Measurements from ENCODE around the gene PPFIBP1.

Gene PPFIBP1

DNA sequence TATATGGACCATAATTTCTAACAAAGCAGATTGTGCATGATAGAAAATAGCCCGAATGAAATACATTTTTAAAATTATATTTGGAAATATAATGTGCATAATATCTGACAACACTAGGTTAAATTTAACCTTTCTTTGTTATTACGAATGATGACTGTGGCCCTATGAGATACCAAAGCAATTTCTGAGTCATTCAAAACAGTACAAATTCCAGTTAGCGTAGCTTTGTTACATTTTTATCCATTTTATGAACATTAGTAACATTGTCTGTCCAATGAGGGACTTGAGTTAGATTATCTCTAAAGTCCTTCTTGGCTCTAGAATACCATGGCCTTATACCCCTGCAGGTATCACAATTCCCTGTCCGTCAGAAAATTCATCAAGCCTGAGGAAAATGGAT is 133.3 kb downstream of the PPFIBP1 start:
- Histone ChIP-seq H3K79me2 (no peaks in the 10 kb centered on the region), H3K4me3 (ENCODE audit: low read depth, low read length) (no peak overlapping the region), H3K27me3 (ENCODE audit: control insufficient read depth, insufficient read depth, low read length) (no peaks in the 10 kb centered on the region), H3K4me1 (no peaks in the 10 kb centered on the region), H3K27ac (no peak overlapping the region), H3K9me3 (ENCODE audit: control insufficient read depth, low read length) (no peaks in the 10 kb centered on the region), H2AFZ (no peak overlapping the region), H3K4me2 (ENCODE audit: low read length) (no peak overlapping the region), H3K36me3 (ENCODE audit: control insufficient read depth, insufficient read depth, low read length) (no peaks in the 10 kb centered on the region), H3K9ac (no peak overlapping the region)
- TF ChIP-seq, protein P1, sequence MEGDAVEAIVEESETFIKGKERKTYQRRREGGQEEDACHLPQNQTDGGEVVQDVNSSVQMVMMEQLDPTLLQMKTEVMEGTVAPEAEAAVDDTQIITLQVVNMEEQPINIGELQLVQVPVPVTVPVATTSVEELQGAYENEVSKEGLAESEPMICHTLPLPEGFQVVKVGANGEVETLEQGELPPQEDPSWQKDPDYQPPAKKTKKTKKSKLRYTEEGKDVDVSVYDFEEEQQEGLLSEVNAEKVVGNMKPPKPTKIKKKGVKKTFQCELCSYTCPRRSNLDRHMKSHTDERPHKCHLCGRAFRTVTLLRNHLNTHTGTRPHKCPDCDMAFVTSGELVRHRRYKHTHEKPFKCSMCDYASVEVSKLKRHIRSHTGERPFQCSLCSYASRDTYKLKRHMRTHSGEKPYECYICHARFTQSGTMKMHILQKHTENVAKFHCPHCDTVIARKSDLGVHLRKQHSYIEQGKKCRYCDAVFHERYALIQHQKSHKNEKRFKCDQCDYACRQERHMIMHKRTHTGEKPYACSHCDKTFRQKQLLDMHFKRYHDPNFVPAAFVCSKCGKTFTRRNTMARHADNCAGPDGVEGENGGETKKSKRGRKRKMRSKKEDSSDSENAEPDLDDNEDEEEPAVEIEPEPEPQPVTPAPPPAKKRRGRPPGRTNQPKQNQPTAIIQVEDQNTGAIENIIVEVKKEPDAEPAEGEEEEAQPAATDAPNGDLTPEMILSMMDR (IDR thresholded peaks at IDR 0.05): no peak

DNA sequence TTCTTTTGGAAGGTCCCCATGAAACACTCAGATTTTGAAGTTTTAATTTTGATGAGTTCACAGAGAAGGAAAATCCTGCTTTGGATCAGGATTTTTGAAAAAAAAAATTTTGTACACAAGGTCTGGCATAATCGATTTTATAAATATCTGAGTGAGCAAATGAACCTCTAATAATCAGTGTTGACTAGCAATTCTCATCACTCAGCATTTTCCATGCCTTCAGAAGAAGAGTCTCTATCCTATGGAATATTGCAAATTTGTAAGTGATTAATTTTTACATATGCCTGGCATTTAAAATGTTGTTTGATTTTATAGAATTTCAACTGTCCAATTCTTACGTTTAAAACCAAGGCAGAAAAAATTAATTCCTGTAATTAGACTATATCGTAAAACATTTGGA is 141.7 kb downstream of the PPFIBP1 start:
- Histone ChIP-seq H3K36me3 (ENCODE audit: control insufficient read depth, insufficient read depth, low read length) (no peaks in the 10 kb centered on the region), H3K4me3 (ENCODE audit: low read depth, low read length) (no peak overlapping the region), H3K27me3 (ENCODE audit: control insufficient read depth, insufficient read depth, low read length) (no peaks in the 10 kb centered on the region), H3K79me2 (no peaks in the 10 kb centered on the region), H2AFZ (no peak overlapping the region), H3K4me2 (ENCODE audit: low read length) (no peak overlapping the region), H3K27ac (no peak overlapping the region), H3K9ac (no peak overlapping the region), H3K4me1 (no peaks in the 10 kb centered on the region), H3K9me3 (ENCODE audit: control insufficient read depth, low read length) (no peaks in the 10 kb centered on the region)
- TF ChIP-seq, protein P1 (IDR thresholded peaks at IDR 0.05): no peak

DNA sequence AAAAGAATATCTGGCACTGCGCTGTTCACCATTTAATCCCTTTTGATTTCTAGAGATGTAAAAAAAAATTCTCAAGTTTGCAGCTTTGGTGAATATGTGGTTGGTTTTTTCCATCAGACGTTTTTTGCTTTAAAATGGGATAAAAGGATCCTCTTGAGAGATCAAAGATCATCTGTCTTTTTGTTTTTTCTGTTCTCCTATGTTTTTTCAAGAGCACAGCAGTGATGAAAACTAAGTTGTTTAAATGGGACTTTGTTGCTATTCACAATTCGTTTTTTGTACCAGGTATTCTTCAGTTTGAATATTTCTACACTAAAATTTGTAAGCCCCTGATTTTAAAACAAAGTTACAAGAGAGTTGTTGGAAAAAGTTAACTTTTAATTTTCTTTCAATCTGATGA is 142.5 kb downstream of the PPFIBP1 start:
- no peak overlapping the region for H3K4me3 ChIP-seq (ENCODE audit: low read depth, low read length)
- TF ChIP-seq, protein P1 (IDR thresholded peaks at IDR 0.05): no peak
- H3K4me2 ChIP-seq (ENCODE audit: low read length): no peak overlapping the region
- no peak overlapping the region for H2AFZ ChIP-seq
- no peak overlapping the region for H3K9ac ChIP-seq
- no peaks in the 10 kb centered on the region for H3K9me3 ChIP-seq (ENCODE audit: control insufficient read depth, low read length)
- H3K36me3 ChIP-seq (ENCODE audit: control insufficient read depth, insufficient read depth, low read length): no peaks in the 10 kb centered on the region
- no peaks in the 10 kb centered on the region for H3K79me2 ChIP-seq
- H3K4me1 ChIP-seq: no peaks in the 10 kb centered on the region
- H3K27me3 ChIP-seq (ENCODE audit: control insufficient read depth, insufficient read depth, low read length): no peaks in the 10 kb centered on the region
- H3K27ac ChIP-seq: no peak overlapping the region

- H3K27ac ChIP-seq: no peak overlapping the region
- H3K79me2 ChIP-seq: no peaks in the 10 kb centered on the region
- H3K4me3 ChIP-seq (ENCODE audit: low read depth, low read length): no peak overlapping the region
- no peak overlapping the region for H3K4me2 ChIP-seq (ENCODE audit: low read length)
- no peaks in the 10 kb centered on the region for H3K4me1 ChIP-seq
- no peaks in the 10 kb centered on the region for H3K36me3 ChIP-seq (ENCODE audit: control insufficient read depth, insufficient read depth, low read length)
- no peak overlapping the region for H3K9ac ChIP-seq
- H3K27me3 ChIP-seq (ENCODE audit: control insufficient read depth, insufficient read depth, low read length): no peaks in the 10 kb centered on the region
- H3K9me3 ChIP-seq (ENCODE audit: control insufficient read depth, low read length): no peaks in the 10 kb centered on the region
- TF ChIP-seq, protein P1 (IDR thresholded peaks at IDR 0.05): no peak
- H2AFZ ChIP-seq: no peak overlapping the region
These were observed 143.5 kb downstream of the PPFIBP1 start for GRCh38 chr12:27667540-27667939.

DNA sequence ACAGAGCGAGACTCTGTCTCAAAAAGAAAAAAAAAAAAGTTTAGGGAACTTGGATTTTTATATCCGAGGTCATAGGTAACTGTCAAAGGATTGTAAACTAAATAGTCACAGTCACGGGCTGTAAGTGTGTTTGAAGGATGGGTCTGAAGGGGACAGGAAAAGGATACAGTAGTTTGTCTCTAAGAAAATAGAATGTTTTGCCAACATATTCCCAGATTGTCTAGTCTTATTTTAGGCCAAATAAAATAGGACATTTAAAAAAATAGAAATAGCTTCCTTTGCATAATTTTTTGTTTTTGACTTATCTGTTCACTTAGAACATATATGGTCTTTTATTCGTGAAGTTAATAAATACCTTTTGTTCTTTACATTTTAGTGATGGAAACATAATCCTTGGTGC is 148.0 kb downstream of the PPFIBP1 start:
- Histone ChIP-seq H3K4me1 (no peaks in the 10 kb centered on the region), H2AFZ (no peak overlapping the region), H3K27ac (no peak overlapping the region), H3K4me3 (ENCODE audit: low read depth, low read length) (no peak overlapping the region), H3K36me3 (ENCODE audit: control insufficient read depth, insufficient read depth, low read length) (no peaks in the 10 kb centered on the region), H3K9me3 (ENCODE audit: control insufficient read depth, low read length) (no peaks in the 10 kb centered on the region), H3K9ac (no peak overlapping the region), H3K4me2 (ENCODE audit: low read length) (no peak overlapping the region), H3K79me2 (no peaks in the 10 kb centered on the region), H3K27me3 (ENCODE audit: control insufficient read depth, insufficient read depth, low read length) (no peaks in the 10 kb centered on the region)
- TF ChIP-seq, protein P1 (IDR thresholded peaks at IDR 0.05): no peak
